ENCODE data around the gene CLEC17A.
"Not testable (repeated sequence)": the region's sequence is repeated elsewhere in the genome, so short reads cannot be mapped to it uniquely, and the experiment has no call there.

The CLEC17A gene, protein sequence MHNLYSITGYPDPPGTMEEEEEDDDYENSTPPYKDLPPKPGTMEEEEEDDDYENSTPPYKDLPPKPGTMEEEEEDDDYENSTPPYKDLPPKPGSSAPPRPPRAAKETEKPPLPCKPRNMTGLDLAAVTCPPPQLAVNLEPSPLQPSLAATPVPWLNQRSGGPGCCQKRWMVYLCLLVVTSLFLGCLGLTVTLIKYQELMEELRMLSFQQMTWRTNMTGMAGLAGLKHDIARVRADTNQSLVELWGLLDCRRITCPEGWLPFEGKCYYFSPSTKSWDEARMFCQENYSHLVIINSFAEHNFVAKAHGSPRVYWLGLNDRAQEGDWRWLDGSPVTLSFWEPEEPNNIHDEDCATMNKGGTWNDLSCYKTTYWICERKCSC

DNA sequence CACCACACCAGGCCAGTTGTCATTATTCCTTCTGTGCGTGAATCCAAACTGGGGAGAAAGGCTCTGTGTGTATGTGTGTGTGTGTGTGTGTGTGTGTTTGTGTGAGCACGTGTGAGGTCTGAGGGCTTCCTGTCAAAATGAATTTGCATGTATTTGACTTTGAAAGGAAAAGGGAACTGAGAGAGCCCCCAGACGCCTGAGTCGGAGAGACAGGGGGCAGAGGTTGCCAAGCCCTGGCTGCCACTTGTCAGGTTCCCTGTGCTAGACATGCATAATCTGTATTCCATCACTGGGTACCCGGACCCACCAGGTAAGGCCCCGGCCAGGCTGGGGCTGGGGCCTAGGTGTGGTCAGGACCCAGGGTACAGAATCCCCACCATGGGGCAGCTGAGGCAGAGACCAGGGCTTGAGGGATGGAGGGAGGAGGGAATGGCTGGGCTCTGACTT, at the start of gene CLEC17A:
Gene CLEC17A (plus strand): TSS at position 191 of the 447 bp plus-strand sequence. CDS start 77 bp downstream, at position 268.
- DNase-seq (ENCODE audit: low spot score): no peak

DNA sequence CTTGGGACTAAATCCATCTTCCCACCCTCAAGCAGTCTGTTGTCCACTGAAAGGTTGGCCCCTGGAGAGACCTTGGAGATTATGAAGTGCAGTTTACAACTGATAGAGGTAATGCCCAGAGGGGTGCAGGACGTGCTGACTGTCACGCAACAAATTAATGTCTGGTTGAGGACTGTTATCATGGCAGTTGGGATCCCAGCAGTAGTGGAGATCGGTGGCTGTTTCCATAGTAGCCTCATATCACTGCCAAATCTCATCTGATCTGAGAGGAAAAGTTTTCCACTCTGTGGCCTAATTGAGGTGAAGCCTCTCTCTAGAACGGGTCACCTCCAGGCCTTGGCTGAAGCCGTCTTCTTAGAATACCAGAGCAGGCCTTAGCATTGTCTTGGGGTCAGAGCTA, 49.4 kb upstream of the CLEC17A start:
- DNase-seq (ENCODE audit: low spot score): no peak

DNA sequence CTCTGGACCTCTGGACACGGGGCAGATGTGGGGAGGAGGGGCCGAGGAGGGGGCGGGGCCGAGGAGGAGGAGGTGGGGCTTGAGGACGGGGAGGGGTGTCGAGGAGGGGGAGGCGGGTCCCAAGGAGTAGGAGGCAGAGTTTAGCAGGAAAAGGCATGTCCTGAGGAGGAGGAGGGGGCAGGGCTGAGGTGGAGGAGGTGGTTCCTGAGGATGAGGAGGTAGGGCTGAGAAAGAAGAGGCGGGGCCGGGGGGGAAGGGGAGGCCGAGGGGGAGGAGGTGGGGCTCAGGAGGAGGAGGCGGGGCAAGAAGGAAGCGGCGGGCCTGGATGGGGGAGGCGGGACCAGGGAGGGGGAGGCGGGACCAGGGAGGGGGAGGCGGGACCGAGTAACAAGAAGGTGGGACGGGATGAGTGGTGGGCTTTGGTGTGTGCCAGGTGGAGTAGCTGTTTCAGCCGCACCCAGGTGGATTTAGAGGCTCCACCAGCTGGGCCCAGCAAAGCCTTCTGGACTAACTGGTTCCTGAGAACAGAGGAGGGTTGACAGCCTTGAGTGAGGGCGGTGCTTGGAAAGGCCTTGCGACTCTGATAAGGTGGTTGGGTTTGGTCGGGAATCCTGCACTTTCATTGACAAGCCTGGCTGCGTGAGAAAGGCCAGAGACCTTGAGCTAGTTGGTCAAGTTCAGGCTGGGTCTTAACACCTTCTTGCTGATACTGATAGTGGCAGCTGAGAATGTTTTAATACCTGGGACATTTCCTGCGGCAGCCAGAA, 45.8 kb upstream of the CLEC17A start:
- peak; percentile 24 for DNase-seq (ENCODE audit: low spot score)

DNA sequence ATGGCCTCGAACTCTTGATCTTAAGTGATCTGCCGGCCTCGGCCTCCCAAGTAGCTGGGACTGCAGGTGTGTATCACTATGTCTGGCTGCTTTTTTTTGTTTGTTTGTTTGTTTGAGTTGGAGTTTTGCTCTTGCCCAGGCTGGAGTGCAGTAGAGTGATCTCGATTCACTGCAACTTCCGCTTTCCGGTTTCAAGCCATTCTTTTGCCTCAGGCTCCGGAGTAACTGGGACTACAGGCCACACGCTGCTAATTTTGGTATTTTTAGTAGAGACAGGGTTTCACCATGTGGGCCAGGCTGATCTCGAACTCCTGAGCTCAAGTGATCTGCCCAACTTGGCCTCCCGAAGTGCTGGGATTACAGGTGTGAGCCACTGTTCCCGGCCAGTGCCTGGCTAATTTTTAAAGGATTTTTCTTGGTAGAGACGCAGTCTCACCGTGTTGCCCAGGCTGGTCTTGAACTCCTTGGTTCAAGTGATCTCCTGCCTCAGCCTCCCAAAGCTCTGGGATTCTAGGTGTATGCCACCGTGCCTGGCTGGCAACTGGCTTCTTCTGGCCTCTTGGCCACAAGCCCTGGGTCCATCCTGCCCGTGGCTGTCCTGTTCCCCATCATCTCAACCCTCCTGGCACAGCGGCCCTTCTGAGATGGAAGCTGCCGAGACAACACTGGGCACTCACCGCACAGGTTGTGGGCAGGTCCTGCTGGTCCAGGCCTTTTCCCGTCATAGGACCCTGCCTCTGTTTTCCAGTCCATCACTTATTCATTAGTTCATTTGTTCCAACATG, 42.0 kb upstream of the CLEC17A start:
- no peak for DNase-seq (ENCODE audit: low spot score)

DNA sequence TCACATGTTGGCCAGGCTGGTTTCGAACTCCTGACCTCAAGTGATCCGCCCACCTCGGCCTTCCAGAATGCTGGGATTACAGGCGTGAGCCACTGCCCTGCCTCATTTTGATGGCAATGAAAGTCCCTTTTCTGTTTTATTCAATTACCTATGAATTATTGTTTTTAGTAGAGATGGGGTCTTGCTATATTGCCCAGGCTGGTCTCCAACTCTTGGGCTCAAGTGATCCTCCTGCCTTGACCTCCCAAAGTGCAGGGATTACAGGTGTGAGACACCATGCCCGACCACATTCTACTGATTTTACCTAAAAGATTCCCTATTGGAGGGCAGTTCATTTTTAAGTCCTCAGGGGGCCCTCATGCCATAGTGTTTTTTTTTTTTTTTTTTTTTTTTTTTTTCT, 40.9 kb upstream of the CLEC17A start:
- not testable (repeated sequence) for DNase-seq (ENCODE audit: low spot score)

DNA sequence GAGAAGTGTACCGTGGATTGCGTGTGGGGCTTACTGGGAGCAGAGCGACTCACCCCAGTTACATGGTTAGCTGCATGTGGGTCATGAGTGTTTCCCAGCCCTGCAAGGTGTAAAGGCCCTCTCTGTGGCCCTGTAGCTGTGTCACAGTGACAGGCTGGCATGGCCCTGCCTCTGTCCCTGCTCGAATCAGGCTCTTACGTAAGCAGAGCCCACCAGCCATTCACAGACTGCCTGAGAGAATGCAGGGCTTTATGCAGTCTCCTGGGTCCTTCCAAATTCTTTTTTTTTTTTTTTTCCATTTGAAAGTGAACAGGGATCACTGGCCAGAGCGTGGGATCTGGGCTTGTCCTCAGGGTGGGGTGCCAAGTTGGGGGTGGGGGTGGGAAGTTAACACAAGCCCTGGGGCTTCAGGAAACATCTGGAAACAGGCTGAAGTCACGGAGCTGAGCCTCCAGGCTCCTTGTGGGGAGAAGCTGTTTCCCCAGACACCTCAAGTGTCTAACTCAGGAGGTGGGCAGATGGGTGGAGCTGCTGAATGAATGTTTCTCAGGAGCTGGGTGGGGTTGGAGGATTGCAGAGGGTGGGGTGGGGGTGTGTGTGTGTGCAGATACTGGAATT, 40.1 kb upstream of the CLEC17A start:
- DNase-seq (ENCODE audit: low spot score): no peak

DNA sequence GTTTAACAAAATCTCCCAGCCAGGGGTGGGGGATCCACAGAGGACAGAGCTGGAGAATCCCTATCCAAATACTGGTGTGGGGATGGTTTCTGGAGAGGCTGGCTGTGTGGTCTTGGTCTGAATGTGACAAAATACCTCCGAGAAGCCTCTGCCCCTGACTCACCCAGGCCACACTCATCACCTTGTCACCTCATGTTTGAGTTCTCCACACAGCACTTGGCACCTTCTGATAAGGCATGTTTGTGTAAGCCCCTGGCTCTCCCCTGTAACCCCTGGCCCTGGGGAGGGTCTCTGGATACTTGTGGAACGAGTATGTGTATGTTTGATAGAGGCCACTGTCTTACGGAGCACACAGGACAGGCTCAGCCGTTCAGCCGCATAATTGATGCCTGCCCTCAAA, 38.8 kb upstream of the CLEC17A start:
- DNase-seq (ENCODE audit: low spot score): no peak

DNA sequence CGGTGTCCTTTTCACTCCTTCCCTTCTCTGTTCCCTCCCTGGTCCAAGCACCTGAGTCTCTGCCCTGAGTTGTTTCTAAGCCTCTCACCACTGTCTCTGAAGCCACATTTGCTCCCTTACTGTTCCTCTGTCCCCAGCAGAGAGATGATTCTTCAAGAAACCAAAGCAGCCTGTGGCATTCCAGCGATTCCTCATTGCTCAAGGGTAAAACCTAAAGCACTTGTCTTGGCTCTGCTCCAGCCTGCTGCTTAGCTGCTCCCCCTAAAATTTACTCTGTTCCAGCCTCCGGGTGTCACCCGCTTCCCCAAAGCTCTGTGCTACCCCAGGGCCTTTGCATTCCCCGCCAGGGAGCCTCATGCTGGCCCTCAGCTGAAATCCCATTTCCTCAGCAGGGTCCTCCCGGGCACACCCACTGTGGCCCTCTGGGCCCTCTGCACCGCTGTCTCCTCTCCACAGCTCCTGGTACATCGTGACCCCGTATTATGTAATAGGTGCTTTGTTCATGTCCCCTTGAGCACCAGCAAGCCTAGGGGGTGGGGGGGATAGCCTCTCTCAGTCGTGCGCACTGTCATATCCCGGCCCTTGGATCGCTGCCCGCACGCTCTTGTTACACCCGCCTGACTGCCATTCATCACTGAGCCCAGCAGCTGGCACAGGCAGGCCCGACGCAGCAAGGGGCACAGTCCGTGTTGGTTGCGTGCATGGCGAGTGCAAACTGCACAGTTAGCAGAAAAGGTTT, 37.7 kb upstream of the CLEC17A start:
- DNase-seq (ENCODE audit: low spot score): no peak

DNA sequence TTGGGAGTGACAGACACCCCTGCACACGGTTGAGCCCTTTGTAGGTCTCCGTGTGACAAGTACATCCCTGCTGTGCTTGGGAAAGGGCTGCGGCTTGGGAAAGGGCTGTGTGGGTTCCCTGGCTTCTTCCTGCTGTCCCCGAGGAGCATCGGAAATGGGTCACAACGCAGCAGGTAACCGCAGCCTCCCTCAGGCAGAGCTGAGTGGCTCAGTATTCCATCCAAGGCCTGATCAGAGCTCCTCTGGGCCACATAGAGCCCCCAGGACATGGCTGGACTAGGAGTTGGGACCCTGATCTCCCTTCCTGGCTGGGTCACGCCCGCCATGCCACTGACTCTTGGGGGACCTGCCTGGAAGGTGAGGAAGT, 37.2 kb upstream of the CLEC17A start:
- no peak for DNase-seq (ENCODE audit: low spot score)

DNA sequence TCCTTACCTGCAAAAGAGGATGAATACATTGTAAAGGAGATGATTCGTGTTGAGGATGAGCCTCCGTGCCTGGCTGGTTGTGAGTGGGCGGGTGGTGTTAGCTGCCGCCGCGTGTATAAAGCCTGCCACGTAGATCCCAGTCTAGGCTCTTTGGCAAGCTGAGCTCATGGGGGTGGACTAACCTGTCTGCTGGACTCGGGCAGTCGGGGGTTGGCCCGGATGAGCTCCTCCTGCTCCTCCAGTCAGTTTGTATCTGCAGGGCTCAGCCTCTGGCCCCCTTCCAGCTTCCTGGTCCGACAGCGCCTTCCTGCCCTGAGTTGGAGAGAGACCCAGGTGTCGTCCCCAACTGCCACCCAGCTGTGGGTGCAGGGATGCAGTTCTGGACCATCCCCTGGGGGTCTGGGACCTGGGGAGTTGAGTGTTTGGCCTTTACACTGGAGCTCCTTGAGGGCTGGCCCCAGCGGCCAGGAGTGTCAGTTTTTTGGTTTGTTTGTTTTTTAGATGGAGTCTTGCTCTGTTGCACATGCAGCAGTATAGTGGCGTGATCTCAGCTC, 32.6 kb upstream of the CLEC17A start:
- DNase-seq (ENCODE audit: low spot score): no peak

DNA sequence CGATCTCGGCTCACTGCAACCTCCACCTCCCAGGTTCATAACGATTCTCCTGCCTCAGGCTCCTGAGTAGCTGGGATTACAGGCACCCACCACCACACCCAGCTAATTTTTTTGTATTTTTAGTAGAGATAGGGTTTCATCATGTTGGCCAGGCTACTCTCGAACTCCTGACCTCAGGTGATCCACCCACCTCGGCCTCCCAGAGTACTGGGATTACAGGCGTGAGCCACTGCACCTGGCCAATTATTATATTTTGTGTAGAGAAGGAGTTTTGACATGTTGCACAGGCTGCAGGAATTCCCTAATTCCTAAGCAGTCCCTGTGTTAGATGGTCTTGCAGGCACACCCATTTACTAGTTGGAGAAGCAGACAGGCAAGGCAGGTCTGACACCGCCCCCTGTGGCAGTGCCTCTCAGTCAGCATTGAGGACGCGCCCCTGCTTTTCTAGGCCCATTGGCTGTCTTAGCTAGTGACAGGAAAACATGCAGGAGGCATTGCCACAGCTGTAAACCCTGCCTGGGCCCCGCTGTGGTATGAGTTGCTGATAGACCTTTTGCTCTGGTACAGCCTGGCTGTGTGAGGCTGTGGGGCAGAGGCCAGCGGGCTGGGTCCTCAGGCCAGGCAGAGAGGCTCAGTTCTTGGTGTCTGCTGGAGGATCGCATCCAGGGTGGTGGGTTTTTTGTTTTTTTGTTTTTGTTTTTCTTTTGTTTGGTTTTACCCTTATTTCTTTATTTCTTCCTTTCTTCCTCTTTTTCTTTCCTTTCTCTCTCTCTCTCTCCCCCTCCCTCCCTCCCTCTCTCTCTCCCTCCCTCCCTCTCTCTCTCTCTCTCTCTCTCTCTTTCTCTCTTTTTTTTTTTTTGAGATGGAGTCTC, 31.5 kb upstream of the CLEC17A start:
- DNase-seq (ENCODE audit: low spot score): peak; percentile 82

DNA sequence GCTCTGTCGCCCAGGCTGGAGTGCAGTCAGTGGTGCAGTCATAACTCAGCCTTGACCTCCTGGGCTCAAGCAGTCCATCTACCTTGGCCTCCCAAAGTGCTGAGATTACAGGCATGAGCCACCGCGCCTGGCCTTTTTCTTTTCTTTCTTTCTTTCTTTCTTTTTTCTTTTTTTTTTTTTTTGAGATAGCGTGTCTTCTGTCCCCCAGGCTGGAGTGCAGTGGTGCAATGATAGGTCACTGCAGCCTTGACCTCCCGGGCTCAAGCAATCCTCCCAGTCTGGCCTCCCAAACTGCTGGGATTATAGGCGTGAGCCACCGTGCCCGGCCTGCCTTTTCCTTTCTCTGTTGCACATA, 30.9 kb upstream of the CLEC17A start:
- DNase-seq (ENCODE audit: low spot score): not testable (repeated sequence)

DNA sequence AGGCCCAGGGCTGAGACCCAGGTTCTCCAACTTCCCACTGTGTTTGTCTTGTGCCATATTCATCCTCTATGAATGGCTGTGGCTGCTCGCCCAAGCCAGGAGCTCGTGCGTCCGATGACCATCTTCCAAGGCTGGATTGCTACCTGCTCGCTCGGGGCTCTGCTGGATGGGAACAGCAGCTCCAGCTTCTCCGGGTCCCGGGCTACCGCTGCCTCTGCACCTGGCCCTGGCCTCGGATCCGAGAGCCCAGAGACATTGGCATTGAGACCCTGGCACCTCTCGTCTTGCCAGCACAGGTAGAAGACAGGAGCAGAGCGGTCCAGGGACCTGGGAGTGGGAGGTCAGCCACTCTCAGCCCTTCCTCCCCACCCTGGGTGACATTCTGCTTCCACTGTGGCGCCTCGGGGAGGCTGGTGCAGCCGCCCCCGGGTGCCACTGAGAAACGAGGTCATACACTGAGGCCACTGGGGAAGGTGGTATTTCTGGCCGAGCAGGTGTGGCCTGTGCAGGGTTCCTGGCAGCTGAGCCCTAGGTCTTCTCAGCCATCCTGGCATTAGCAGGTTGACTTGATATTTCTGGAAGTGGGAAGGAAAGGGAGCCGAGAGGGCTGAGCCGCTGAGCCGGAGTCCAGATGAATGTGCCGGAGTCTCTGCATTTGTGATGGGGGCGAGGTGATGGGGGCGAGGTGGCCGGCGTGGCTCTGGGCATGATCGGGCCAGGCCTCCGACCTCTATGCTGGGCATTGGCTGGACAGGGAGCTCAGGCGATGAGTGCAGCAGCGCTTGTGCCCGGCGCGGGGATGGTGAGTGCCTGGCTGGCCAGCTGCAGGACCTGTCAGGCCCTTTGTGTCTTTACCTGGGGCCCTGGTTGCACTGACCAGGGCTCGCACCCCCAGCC, 29.6 kb upstream of the CLEC17A start:
- DNase-seq (ENCODE audit: low spot score): no peak

DNA sequence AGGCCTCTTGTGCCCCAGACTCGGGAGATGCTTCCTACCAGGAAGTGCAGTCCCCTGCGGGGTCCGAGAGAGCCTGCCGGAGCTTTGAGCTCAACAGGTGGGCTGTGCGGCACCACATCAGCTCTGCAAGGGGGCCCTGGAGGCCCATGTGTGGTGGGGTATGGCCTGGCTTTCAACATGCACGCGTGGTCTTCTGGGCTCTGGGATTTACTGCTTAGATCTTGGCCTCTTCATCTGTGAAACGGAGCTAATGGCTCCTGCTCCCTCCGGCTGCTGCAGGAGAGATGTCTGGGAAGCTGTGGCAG, 29.0 kb upstream of the CLEC17A start:
- no peak for DNase-seq (ENCODE audit: low spot score)

DNA sequence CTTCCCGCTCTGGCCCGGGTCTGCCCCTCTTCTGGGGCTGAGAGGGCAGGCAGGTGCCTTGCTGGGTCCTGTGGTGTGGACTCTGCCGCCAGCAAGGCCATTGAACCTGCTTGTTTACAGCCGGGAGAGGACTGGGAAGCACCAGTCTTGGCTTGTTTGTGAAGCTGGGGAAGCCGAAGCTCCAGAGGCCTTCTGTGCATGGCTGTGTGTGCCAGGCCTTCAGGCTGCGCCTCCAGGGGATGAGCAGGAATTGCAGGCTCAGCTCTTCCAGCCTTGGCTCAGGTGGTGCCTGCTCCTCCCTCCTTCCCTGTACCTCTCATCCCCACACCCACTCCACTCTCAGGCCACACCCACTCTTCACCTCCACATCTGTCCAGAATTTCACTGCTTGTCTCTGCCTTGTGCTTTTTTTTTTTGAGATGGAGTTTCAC, 28.5 kb upstream of the CLEC17A start:
- DNase-seq (ENCODE audit: low spot score): no peak

DNA sequence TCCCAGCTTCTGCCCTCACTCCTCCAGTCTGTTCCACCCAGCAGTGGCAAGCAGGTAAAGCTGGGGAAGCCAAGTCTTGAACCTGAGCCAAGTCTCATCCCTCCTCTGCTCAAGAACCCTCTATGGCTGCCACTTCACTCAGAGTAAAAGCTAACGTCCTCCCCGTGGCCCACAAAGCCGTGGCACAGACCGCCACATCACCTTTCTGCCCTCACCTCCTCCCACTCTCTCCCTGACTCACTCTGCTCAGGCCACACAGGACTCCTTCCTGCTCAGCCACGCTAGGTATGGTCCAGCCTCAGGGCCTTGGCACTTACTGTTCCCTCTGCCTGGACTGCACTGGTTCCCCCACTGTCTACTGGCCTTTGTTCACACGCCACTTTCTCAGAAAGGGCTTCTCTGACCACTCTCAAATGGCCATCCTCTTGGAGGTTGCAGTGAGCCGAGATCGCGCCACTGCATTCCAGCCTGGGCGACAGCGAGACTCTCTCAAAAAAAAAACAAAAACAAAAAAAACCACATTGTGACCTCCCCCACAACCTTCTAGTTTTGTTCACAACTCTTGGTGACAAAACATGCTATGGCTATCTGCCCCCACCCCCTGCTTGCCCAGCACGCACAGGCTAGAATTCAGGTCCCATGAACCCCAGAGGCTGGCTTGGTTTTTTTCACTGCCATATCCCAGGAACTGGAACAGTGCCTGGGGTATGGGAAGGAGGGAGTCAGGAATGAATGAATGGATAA, 26.8 kb upstream of the CLEC17A start:
- no peak for DNase-seq (ENCODE audit: low spot score)

DNA sequence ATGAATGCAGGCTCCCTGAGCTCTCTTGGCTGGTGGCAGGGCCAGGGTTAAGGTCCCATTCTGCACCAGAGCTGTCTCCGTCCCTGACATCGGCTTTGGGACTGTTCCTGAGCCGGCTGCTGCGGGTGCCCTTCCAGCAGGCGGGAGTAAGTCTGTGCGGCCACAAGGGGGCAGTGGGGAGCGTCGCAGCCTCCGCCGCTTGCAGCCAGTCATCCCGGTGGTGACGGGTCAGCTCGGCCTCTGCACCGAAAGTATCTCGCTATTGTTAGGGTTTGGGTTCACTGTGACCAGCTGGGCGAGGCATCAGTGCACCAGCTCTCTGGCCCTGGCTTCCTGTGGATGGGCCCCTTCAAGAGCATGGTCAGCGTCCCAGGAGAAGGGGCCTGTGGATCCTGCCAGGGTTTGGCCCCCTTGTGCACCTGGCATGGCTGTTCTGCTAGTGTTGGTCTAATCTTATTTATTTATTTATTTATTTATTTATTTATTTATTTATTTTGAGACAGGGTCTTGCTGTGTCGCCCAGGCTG, 26.2 kb upstream of the CLEC17A start:
- DNase-seq (ENCODE audit: low spot score): peak; percentile 78

DNA sequence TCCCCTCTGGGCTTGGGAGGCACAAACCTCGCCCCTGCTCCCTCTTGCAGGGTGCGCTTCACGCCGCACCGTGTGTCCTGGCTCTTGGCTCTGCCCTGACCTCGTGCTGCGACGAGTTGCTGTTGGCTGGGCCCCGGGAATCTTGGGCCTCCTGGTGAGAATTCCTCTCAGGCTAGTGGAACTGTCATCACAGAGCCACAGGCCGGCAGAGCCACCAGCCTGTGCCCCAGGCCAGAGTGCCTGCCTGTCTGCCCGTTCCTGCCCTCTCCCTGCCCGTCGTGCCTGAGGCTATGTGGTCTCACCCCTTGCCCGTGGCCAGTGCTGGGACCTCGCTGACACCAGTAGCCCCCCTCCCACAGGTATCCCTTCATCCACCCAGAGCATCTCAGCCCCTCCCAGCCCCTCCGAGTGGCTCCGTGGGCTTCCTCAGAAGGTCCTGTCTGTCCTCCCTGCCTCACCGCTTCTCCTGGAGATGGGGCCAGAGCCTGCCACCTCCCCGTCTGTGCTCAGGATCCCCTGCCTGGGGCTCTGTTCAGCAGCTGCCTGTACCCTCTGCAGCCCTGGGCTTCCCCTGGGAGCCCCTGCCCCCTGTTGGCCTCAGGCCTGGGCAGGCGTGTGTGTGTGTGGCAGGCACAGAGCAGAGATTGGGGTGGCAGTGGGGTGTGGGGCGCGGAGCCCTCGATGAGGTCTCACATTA, 24.4 kb upstream of the CLEC17A start:
- DNase-seq (ENCODE audit: low spot score): no peak
